ENCODE results near the gene CEACAM16.
A peak's percentile ranks its signal among the peaks of the same experiment; 100 is the strongest.
"Not testable (repeated sequence)": the region's sequence is repeated elsewhere in the genome, so short reads cannot be mapped to it uniquely, and the experiment has no call there.

CEACAM16 gene

GRCh38 chr19:44718441-44719261 is 19.7 kb downstream of the CEACAM16 start:
- TF ChIP-seq CTCF (IDR thresholded peaks at IDR 0.05), result no peak
- H3K9me3 Mint-ChIP-seq, result peaks cover 18% of the 10 kb centered on the region
- peak overlapping the region; percentile 95 for H3K27ac Mint-ChIP-seq
- peak; percentile 31 for DNase-seq
- H3K27me3 Mint-ChIP-seq (ENCODE audit: low read depth, poor library complexity), result peaks cover 17% of the 10 kb centered on the region
- no peaks in the 10 kb centered on the region for H3K36me3 Mint-ChIP-seq (ENCODE audit: low read depth)
- H3K4me3 Mint-ChIP-seq, result peak overlapping the region; percentile 49
- peaks cover 40% of the 10 kb centered on the region for H3K4me1 Mint-ChIP-seq

GRCh38 chr19:44719262-44719701 is 20.3 kb downstream of the CEACAM16 start:
- Mint-ChIP-seq H3K36me3 (ENCODE audit: low read depth) (no peaks in the 10 kb centered on the region), H3K9me3 (peaks cover 15% of the 10 kb centered on the region), H3K4me3 (peak overlapping the region; percentile 34), H3K27ac (no peak overlapping the region), H3K27me3 (ENCODE audit: low read depth, poor library complexity) (peaks cover 21% of the 10 kb centered on the region), H3K4me1 (peaks cover 44% of the 10 kb centered on the region)
- no peak for DNase-seq
- TF ChIP-seq CTCF (IDR thresholded peaks at IDR 0.05), result no peak

- H3K27ac Mint-ChIP-seq; H3K4me3 Mint-ChIP-seq; H3K36me3 Mint-ChIP-seq (ENCODE audit: low read depth); DNase-seq; H3K9me3 Mint-ChIP-seq: not testable (repeated sequence)
- peaks cover 51% of the 10 kb centered on the region for H3K4me1 Mint-ChIP-seq
- H3K27me3 Mint-ChIP-seq (ENCODE audit: low read depth, poor library complexity), result peaks cover 25% of the 10 kb centered on the region
Measured at GRCh38 chr19:44720396-44720795, 21.4 kb downstream of the CEACAM16 start.

- H3K36me3 Mint-ChIP-seq (ENCODE audit: low read depth), result no peaks in the 10 kb centered on the region
- TF ChIP-seq CTCF (IDR thresholded peaks at IDR 0.05), result no peak
- H3K27ac Mint-ChIP-seq, result no peak overlapping the region
- H3K9me3 Mint-ChIP-seq, result no peaks in the 10 kb centered on the region
- H3K27me3 Mint-ChIP-seq (ENCODE audit: low read depth, poor library complexity), result peaks cover 28% of the 10 kb centered on the region
- no peak overlapping the region for H3K4me3 Mint-ChIP-seq
- H3K4me1 Mint-ChIP-seq, result peaks cover 51% of the 10 kb centered on the region
- DNase-seq, result no peak
Measured at GRCh38 chr19:44720945-44721344, 22.0 kb downstream of the CEACAM16 start.

- not testable (repeated sequence) for H3K4me3 Mint-ChIP-seq
Measured at GRCh38 chr19:44721369-44721768, 22.4 kb downstream of the CEACAM16 start.

GRCh38 chr19:44722131-44723121 is 23.5 kb downstream of the CEACAM16 start:
- no peak for TF ChIP-seq CTCF (IDR thresholded peaks at IDR 0.05)
- peaks cover 28% of the 10 kb centered on the region for H3K27me3 Mint-ChIP-seq (ENCODE audit: low read depth, poor library complexity)
- H3K9me3 Mint-ChIP-seq, result no peaks in the 10 kb centered on the region
- H3K27ac Mint-ChIP-seq, result no peak overlapping the region
- peaks cover 51% of the 10 kb centered on the region for H3K4me1 Mint-ChIP-seq
- no peak overlapping the region for H3K4me3 Mint-ChIP-seq
- H3K36me3 Mint-ChIP-seq (ENCODE audit: low read depth), result no peaks in the 10 kb centered on the region
- no peak for DNase-seq

More at GRCh38 chr19:44721369-44721768, 22.4 kb downstream of the CEACAM16 start:
- Mint-ChIP-seq H3K27me3 (ENCODE audit: low read depth, poor library complexity) (peaks cover 28% of the 10 kb centered on the region), H3K4me1 (peaks cover 51% of the 10 kb centered on the region)
- not testable (repeated sequence) for H3K36me3 Mint-ChIP-seq (ENCODE audit: low read depth); H3K9me3 Mint-ChIP-seq; DNase-seq; H3K27ac Mint-ChIP-seq
